Upper lobe of right lung (tissue), 1 donor: Measurements from ENCODE around the gene TFDP2. TPM values are rescaled to one million over a fixed set of nuclear protein-coding genes. Genes with fewer than 3 reads are reported as not detected.
"Not testable (repeated sequence)": the region's sequence is repeated elsewhere in the genome, so short reads cannot be mapped to it uniquely, and the experiment has no call there.

Experiments
- ATAC-seq: fragments of 200-7000 bp; cut with Tn5 transposase; one replicate; pipeline ENCODE4 v1.9.1; 2020; ENCODE audit warnings: mild to moderate bottlenecking, moderate library complexity
- DNase-seq: peaks from one replicate; pipeline ENCODE4 v3.0.0-alpha.2; 2020
- H3K27ac ChIP-seq: fragments of 200-600 bp; one replicate; pipeline ENCODE4 v1.8.0; 2022
- H3K27me3 ChIP-seq: fragments of 200-600 bp; one replicate; pipeline ENCODE4 v1.8.0; 2022; ENCODE audit warnings: mild to moderate bottlenecking
- H3K36me3 ChIP-seq: fragments of 200-600 bp; one replicate; pipeline ENCODE4 v1.8.0; 2022
- H3K4me1 ChIP-seq: fragments of 200-600 bp; one replicate; pipeline ENCODE4 v1.8.0; 2022
- H3K4me3 ChIP-seq: fragments of 200-600 bp; one replicate; pipeline ENCODE4 v1.8.0; 2022; ENCODE audit warnings: mild to moderate bottlenecking
- H3K9me3 ChIP-seq: fragments of 200-600 bp; one replicate; pipeline ENCODE4 v1.8.0; 2022
- intact Hi-C: fragments of 100-400 bp; cut with DNase I; formaldehyde crosslinking; loops from one replicate; pipeline ENCODE4 v1.11.0; 2022
- total RNA-seq: library from RNA; stranded (reverse); fragmentation: NEBNext Ultra II Directional; extraction: Animal tissue kit (Norgen Biotek cat#: 25700); gene quantifications from one replicate; pipeline ENCODE4 v1.2.1, GENCODE V29; 2021
- TF ChIP-seq, protein P1 (sequence below): fragments of 200-600 bp; IDR thresholded peaks from one replicate; pipeline ENCODE4 v1.8.0; 2022; ENCODE audit warnings: antibody characterized with exemption
- donor health status: DM: no; HTN: yes; CAD: no; lungs with severe emphysema.

The TFDP2 gene
- total RNA-seq, 1 donor from 2014 or later: 26.7 TPM

- H3K4me1 ChIP-seq: no peaks in the 10 kb centered on the region
- H3K9me3 ChIP-seq: no peaks in the 10 kb centered on the region
- no peaks in the 10 kb centered on the region for H3K27me3 ChIP-seq
- H3K36me3 ChIP-seq: no peaks in the 10 kb centered on the region
- no peak overlapping the region for H3K4me3 ChIP-seq
- TF ChIP-seq, protein P1, sequence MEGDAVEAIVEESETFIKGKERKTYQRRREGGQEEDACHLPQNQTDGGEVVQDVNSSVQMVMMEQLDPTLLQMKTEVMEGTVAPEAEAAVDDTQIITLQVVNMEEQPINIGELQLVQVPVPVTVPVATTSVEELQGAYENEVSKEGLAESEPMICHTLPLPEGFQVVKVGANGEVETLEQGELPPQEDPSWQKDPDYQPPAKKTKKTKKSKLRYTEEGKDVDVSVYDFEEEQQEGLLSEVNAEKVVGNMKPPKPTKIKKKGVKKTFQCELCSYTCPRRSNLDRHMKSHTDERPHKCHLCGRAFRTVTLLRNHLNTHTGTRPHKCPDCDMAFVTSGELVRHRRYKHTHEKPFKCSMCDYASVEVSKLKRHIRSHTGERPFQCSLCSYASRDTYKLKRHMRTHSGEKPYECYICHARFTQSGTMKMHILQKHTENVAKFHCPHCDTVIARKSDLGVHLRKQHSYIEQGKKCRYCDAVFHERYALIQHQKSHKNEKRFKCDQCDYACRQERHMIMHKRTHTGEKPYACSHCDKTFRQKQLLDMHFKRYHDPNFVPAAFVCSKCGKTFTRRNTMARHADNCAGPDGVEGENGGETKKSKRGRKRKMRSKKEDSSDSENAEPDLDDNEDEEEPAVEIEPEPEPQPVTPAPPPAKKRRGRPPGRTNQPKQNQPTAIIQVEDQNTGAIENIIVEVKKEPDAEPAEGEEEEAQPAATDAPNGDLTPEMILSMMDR: no peak
- intact Hi-C loops: no loop called here
- ATAC-seq: no peak
- no peak overlapping the region for H3K27ac ChIP-seq
- no peak for DNase-seq
These were observed 135.9 kb downstream of the TFDP2 start for GRCh38 chr3:142013326-142013980.

- Histone ChIP-seq H3K9me3 (no peaks in the 10 kb centered on the region), H3K27me3 (no peaks in the 10 kb centered on the region), H3K27ac (no peak overlapping the region), H3K4me3 (no peak overlapping the region), H3K36me3 (peaks cover 7% of the 10 kb centered on the region), H3K4me1 (no peaks in the 10 kb centered on the region)
- ATAC-seq (no peak), DNase-seq (no peak)
- TF ChIP-seq, protein P1: no peak
- intact Hi-C loops: no loop called here
These were observed 140.3 kb downstream of the TFDP2 start for GRCh38 chr3:142009029-142009428.

- Histone ChIP-seq H3K36me3 (peaks cover 7% of the 10 kb centered on the region), H3K9me3 (no peaks in the 10 kb centered on the region), H3K4me3 (no peak overlapping the region), H3K4me1 (no peaks in the 10 kb centered on the region), H3K27me3 (no peaks in the 10 kb centered on the region), H3K27ac (no peak overlapping the region)
- intact Hi-C loops: no loop called here
- TF ChIP-seq, protein P1: no peak
- DNase-seq (no peak), ATAC-seq (no peak)
These were observed 141.5 kb downstream of the TFDP2 start for GRCh38 chr3:142007710-142008399.

DNA sequence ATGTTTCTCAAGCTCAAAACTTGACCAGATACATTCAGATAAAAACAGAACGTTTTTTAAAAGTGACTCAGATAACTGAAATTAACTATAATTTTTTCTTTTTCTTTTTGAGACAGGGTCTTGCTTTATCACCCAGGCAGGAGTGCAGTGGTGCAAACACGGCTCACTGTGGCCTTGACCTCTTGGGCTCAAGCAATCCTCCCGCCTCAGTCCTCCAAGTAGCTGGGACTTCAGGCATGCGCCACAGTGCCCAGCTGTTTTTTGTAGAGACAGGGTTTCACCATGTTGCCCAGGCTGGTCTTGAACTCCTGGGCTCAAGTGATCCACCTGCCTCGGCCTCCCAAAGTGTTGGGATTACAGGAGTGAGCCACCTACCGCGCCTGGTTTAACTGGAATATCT lies 144.4 kb downstream of the TFDP2 start:
- H3K27ac ChIP-seq, ATAC-seq, intact Hi-C loops, H3K4me1 ChIP-seq, H3K4me3 ChIP-seq, H3K36me3 ChIP-seq, H3K9me3 ChIP-seq, H3K27me3 ChIP-seq, DNase-seq: not testable (repeated sequence)

DNA sequence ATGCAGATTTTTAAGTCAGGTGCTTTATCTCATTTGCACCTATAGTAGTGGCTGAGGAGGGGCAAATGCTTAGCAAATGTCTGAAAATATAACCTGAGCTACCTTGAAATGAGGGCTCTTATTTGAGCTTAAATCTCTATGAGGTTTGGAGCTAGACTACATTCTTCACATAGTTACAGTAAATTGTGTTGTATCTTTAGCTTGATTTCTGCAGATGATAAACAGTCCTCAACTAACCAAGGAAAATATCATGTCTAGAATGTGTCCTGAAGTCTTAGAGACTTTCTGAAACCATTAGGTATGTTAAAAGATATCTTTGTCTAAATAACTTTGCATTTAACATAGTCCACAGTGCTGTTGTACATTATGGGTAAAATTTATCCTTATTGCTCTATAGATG lies 145.3 kb downstream of the TFDP2 start:
- no peaks in the 10 kb centered on the region for H3K4me1 ChIP-seq
- H3K36me3 ChIP-seq: peaks cover 7% of the 10 kb centered on the region
- H3K27me3 ChIP-seq: no peaks in the 10 kb centered on the region
- no peak overlapping the region for H3K27ac ChIP-seq
- ATAC-seq (no peak), DNase-seq (no peak)
- TF ChIP-seq, protein P1: no peak
- no peak overlapping the region for H3K4me3 ChIP-seq
- intact Hi-C loops: no loop called here
- H3K9me3 ChIP-seq: no peaks in the 10 kb centered on the region

GRCh38 chr3:142003291-142003690 lies 146.1 kb downstream of the TFDP2 start:
- DNase-seq: no peak

More at GRCh38 chr3:142003291-142003690, 146.1 kb downstream of the TFDP2 start:
- Histone ChIP-seq H3K9me3 (no peaks in the 10 kb centered on the region), H3K36me3 (peaks cover 7% of the 10 kb centered on the region), H3K27ac (no peak overlapping the region), H3K27me3 (no peaks in the 10 kb centered on the region), H3K4me1 (no peaks in the 10 kb centered on the region), H3K4me3 (no peak overlapping the region)
- intact Hi-C loops: no loop called here
- no peak for ATAC-seq
- TF ChIP-seq, protein P1: no peak
